ENCODE data around the gene ADGRB3.

DNA sequence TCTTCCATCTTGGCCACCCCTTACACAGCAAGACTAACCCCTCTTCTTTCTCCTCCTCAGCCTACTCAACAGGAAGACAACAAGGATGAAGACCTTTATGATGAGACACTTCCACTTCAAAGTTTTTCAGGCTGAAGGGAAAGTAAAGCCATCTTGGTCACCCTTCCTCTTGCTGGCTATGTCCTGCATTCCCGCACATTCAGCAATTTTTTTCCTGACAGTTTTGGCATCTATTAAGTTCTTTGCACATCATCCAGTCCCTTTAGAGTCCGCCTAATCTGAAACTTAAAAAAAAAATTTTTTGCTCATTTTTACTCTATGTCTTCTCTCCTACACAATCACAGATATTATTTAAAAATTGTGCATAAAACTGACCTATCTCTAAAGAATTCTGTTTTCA, 668.3 kb downstream of the ADGRB3 start:
- TF ChIP-seq EZH2 (IDR thresholded peaks at IDR 0.05; ENCODE audit: insufficient read depth, poor library complexity, severe bottlenecking) (no peak), EZH2phosphoT487 (IDR thresholded peaks at IDR 0.05; ENCODE audit: insufficient read depth, low read depth) (no peak)
